ENCODE results near the gene PPP1R3G. TPM values are rescaled to one million over a fixed set of nuclear protein-coding genes. Genes with fewer than 3 reads are reported as not detected.

PPP1R3G gene
- total RNA-seq, 4 donors from 2014 or later: 0.35 to 1.7 TPM; not detected in 2

- H3K4me1 ChIP-seq: no peaks in the 10 kb centered on the region
These were observed 24.3 kb downstream of the PPP1R3G start for GRCh38 chr6:5109436-5109835.

GRCh38 chr6:5110246-5110645, 25.1 kb downstream of the PPP1R3G start:
- no peak overlapping the region for H3K4me3 ChIP-seq
- no peaks in the 10 kb centered on the region for H3K27me3 ChIP-seq
- TF ChIP-seq POLR2A (IDR thresholded peaks at IDR 0.05) (no peak), CTCF (IDR thresholded peaks at IDR 0.05) (no peak)
- no peaks in the 10 kb centered on the region for H3K9me3 ChIP-seq
- DNase-seq: no peak
- no peaks in the 10 kb centered on the region for H3K36me3 ChIP-seq
- no peaks in the 10 kb centered on the region for H3K4me1 ChIP-seq
- H3K27ac ChIP-seq: no peak overlapping the region

More at GRCh38 chr6:5109436-5109835, 24.3 kb downstream of the PPP1R3G start:
- H3K9me3 ChIP-seq: no peaks in the 10 kb centered on the region
- no peaks in the 10 kb centered on the region for H3K27me3 ChIP-seq
- no peaks in the 10 kb centered on the region for H3K36me3 ChIP-seq
- no peak overlapping the region for H3K27ac ChIP-seq
- DNase-seq: no peak
- no peak overlapping the region for H3K4me3 ChIP-seq
- TF ChIP-seq POLR2A (IDR thresholded peaks at IDR 0.05) (no peak), CTCF (IDR thresholded peaks at IDR 0.05) (no peak)

- Histone ChIP-seq H3K4me3 (no peak overlapping the region), H3K27me3 (no peaks in the 10 kb centered on the region), H3K9me3 (no peaks in the 10 kb centered on the region), H3K36me3 (no peaks in the 10 kb centered on the region), H3K4me1 (no peaks in the 10 kb centered on the region), H3K27ac (no peak overlapping the region)
- TF ChIP-seq POLR2A (IDR thresholded peaks at IDR 0.05): no peak
- TF ChIP-seq CTCF (IDR thresholded peaks at IDR 0.05): no peak
- no peak for DNase-seq
These were observed 26.5 kb downstream of the PPP1R3G start for GRCh38 chr6:5111626-5112025.

GRCh38 chr6:5112066-5112799, 27.1 kb downstream of the PPP1R3G start:
- TF ChIP-seq CTCF (IDR thresholded peaks at IDR 0.05) (no peak), POLR2A (IDR thresholded peaks at IDR 0.05) (no peak)
- Histone ChIP-seq H3K36me3 (no peaks in the 10 kb centered on the region), H3K27me3 (no peaks in the 10 kb centered on the region), H3K4me1 (no peaks in the 10 kb centered on the region), H3K4me3 (no peak overlapping the region), H3K9me3 (no peaks in the 10 kb centered on the region), H3K27ac (no peak overlapping the region)
- no peak for DNase-seq

- no peaks in the 10 kb centered on the region for H3K27me3 ChIP-seq
- no peaks in the 10 kb centered on the region for H3K36me3 ChIP-seq
- no peaks in the 10 kb centered on the region for H3K4me1 ChIP-seq
- H3K4me3 ChIP-seq: no peak overlapping the region
- TF ChIP-seq CTCF (IDR thresholded peaks at IDR 0.05): no peak
- no peak for TF ChIP-seq POLR2A (IDR thresholded peaks at IDR 0.05)
- H3K27ac ChIP-seq: no peak overlapping the region
- H3K9me3 ChIP-seq: no peaks in the 10 kb centered on the region
- no peak for DNase-seq
These were observed 28.0 kb downstream of the PPP1R3G start for GRCh38 chr6:5113096-5113495.
